Suprapubic skin (tissue), 3 donors: ENCODE data around the gene TIAM1.

Experiments
- CTCF ChIP-seq, 2 donors: fragments of 200-600 bp in 1 of 2; fragments of 450-650 bp in 1 of 2; sonication (generic) in 1 of 2; IDR thresholded peaks; one replicate each; pipeline ENCODE4 v1.5.1; 2016 to 2019; ENCODE audit warnings: antibody characterized with exemption in 2 of 2, mild to moderate bottlenecking in 1 of 2, moderate library complexity in 1 of 2
- POLR2A ChIP-seq, 2 donors: fragments of 450-650 bp; IDR thresholded peaks; one replicate each; pipeline ENCODE4 v1.6.1; 2017; ENCODE audit warnings: antibody characterized with exemption in 2 of 2, mild to moderate bottlenecking in 2 of 2, moderate library complexity in 2 of 2

DNA sequence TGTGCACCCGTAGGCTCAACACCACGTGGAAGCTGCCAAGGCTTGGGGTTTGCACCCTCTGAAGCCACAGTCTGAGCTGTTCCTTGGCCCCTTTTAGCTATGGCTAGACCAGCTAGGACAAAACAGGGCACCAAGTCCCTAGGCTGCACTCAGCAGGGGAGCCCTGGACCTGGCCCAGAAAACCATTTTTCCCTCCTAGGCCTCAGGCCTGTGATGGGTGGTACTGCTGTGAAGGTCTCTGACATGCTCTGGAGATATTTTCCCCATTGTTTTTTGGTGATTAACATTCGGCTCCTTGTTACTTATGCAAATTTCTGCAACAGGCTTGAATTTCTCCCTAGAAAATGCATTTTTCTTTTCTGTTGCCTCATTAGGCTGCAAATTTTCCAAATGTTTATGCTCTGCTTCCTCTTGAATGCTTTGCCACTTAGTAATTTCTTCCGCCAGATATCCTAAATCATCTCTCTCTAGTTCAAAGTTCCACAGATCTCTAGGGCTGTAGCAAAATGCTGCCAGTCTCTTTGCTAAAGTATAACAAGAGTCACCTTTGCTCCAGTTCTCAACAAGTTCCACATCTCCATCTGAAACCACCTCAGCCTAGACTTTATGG, 236.8 kb downstream of the TIAM1 start:
- TF ChIP-seq CTCF (IDR thresholded peaks at IDR 0.05), result no peak
- TF ChIP-seq POLR2A (IDR thresholded peaks at IDR 0.05), result no peak
